ENCODE measurements around the gene RPS23. TPM values are rescaled to one million over a fixed set of nuclear protein-coding genes. Genes with fewer than 3 reads are reported as not detected.
A peak's percentile ranks its signal among the peaks of the same experiment; 100 is the strongest.

The RPS23 gene
- total RNA-seq, 2 experiments from 2014 or later, result 1,979 to 2,058 TPM

DNA sequence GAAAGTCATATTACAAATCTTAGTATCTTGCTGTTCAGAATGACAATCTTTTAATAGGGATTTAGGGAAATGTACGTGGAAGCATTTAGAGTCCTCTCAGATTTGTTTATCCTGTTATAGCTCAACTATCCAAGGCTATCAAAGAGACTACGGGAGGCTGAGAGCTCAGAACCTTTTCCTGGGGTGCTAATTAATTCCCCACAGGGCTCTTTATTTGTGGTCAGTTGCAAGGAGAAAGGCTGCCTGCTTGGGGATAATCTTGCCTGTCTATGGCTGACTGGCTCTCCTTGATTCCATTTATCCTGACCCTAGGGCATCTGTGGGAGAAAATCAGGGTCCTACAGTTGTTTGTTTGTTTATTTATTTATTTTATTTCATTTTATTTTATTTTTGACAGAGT lies 28.0 kb upstream of the RPS23 start:
- H3K36me3 Mint-ChIP-seq, result peaks cover 7% of the 10 kb centered on the region
- DNase-seq (no peak), ATAC-seq (ENCODE audit: low read depth) (no peak)
- no peak overlapping the region for H3K27ac Mint-ChIP-seq
- H3K4me1 Mint-ChIP-seq, result no peaks in the 10 kb centered on the region
- peaks cover 4% of the 10 kb centered on the region for H3K9me3 Mint-ChIP-seq
- POLR2A ChIA-PET, result no interaction called here
- H3K4me3 Mint-ChIP-seq, result no peak overlapping the region
- H3K27me3 Mint-ChIP-seq, result no peaks in the 10 kb centered on the region

DNA sequence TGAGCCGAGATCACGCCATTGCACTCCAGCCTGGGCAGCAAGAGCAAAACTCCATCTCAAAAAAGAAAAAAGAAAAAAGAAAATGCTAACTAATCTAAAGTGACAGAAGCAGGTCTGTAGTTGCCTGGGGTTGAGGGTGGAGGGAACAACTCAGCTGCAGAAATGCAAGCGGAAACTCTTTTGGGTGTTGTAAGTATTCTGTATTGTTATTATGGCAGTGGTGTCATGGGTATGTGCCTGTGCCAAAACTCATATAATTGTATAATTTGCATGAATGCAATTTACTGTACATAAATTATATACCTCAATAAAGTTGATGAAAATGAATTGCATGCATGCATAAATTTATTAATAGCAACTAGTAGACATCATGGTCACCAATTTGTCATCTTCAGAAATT lies 23.0 kb upstream of the RPS23 start:
- DNase-seq (no peak), ATAC-seq (ENCODE audit: low read depth) (no peak)
- Mint-ChIP-seq H3K27me3 (no peaks in the 10 kb centered on the region), H3K27ac (no peak overlapping the region), H3K4me1 (no peaks in the 10 kb centered on the region), H3K9me3 (no peaks in the 10 kb centered on the region), H3K4me3 (no peak overlapping the region), H3K36me3 (peaks cover 2% of the 10 kb centered on the region)
- POLR2A ChIA-PET, result no interaction called here

DNA sequence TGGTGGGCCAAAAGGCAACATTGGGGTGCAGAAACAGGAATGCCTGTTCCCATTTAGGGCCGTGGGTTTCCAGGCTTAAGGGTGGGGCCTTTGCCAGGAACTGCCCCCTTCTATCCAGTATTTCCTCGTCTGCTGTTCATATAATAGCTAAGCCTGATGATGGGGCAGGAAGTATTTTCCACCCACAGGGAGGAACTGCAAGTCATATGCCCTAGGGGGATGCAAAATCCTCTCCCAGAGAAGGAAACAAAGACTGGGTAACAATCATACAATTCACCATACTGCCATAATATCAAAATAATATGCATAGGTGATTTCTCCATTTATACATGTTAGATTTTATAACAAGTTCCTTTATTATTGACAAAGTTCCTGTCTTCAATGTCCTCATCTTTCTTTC lies 20.5 kb upstream of the RPS23 start:
- no peaks in the 10 kb centered on the region for H3K27me3 Mint-ChIP-seq
- H3K4me3 Mint-ChIP-seq, result no peak overlapping the region
- DNase-seq, result no peak
- ATAC-seq (ENCODE audit: low read depth), result no peak
- peaks cover 2% of the 10 kb centered on the region for H3K36me3 Mint-ChIP-seq
- POLR2A ChIA-PET, result no interaction called here
- H3K9me3 Mint-ChIP-seq, result no peaks in the 10 kb centered on the region
- H3K4me1 Mint-ChIP-seq, result no peaks in the 10 kb centered on the region
- no peak overlapping the region for H3K27ac Mint-ChIP-seq

DNA sequence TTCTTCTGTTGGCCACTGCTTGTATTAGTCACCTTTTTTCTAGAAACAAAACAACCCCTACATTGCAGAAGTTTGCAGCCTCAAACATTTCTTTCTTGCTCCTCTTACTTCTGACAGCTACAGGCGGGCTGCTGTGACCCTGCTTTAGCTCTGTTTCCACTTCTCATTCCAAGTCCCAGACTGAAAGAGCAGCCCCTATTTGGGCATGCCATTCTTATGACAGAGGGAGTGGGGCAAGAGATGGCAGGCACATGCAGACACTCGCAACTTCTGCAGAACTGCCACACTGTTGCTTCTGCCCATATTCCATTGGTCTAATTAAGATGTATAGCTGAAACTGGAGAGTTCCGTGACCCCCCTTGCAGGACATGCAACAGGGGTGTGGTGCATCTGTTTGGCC lies 19.6 kb upstream of the RPS23 start:
- Mint-ChIP-seq H3K9me3 (no peaks in the 10 kb centered on the region), H3K27me3 (no peaks in the 10 kb centered on the region), H3K36me3 (peaks cover 2% of the 10 kb centered on the region), H3K27ac (no peak overlapping the region), H3K4me1 (no peaks in the 10 kb centered on the region), H3K4me3 (no peak overlapping the region)
- no peak for ATAC-seq (ENCODE audit: low read depth)
- POLR2A ChIA-PET, result no interaction called here
- DNase-seq, result no peak

DNA sequence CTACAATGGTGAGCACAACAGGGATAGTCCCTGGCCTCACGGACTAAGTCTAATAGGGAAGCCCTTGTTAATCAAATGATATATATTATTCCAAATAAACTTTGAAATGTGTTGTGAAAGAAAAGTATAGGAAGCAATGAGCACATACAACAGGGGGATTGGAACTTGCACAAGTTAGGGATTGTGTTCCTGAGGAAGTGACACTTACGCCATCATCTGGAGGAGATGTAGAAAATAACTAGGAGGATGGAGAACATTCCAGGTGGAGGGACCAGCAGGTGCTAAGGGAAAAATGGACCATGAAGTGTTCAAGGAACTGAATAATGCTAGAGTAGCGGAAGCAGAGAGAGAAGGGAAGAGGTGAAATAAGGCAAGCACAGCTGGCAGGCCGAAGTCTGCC lies 18.8 kb upstream of the RPS23 start:
- Mint-ChIP-seq H3K27ac (no peak overlapping the region), H3K36me3 (peaks cover 2% of the 10 kb centered on the region), H3K9me3 (no peaks in the 10 kb centered on the region), H3K4me3 (no peak overlapping the region), H3K27me3 (no peaks in the 10 kb centered on the region), H3K4me1 (no peaks in the 10 kb centered on the region)
- no peak for DNase-seq
- ATAC-seq (ENCODE audit: low read depth), result no peak
- POLR2A ChIA-PET, result no interaction called here

DNA sequence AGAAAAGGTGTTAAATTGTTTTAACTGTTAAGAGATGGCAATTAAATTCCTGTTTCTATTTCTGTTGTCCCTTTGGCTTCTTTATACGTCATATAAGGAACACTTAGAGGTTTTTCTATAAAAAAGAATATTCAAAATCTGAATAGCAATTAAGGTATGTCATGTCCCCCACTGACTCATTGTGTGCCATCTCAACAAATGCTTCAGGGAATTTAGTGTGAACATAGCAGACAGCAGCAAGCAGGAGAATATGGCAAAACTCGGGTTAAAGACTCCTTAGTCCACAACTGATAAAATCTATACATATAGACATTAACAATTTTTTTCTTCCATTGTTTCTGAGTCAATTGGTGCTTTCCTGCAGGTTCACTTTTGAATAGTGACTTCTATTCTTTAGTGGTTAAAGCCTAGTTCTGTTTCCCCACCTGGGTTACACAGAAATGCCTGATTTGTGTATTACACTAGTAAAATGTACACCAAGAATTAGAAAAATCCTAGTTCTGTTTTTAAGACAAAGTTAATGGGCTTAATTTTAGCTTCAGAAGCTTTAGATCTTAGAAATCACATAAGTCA lies 17.9 kb upstream of the RPS23 start:
- POLR2A ChIA-PET, result no interaction called here
- Mint-ChIP-seq H3K4me1 (no peaks in the 10 kb centered on the region), H3K9me3 (no peaks in the 10 kb centered on the region), H3K27me3 (no peaks in the 10 kb centered on the region), H3K4me3 (no peak overlapping the region), H3K36me3 (peaks cover 2% of the 10 kb centered on the region), H3K27ac (no peak overlapping the region)
- DNase-seq (no peak), ATAC-seq (ENCODE audit: low read depth) (no peak)

DNA sequence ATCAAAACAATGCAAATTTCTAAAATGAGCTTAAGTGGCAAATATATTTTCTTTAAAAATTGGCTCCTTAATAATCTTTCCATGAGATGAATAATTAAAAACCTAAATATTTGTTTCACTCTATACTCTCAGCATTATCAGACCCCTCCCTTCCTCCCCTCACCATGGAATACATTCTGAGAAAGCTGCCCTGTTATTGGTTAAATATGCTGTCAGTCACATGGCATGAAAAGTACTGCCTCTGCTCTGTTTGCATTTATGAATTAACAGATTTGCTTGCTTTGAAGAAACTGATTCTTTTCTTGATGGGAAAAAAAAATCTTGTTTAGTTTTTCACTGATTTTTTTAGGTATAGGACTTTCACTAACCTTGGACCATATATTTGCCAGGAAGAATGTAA lies 17.0 kb upstream of the RPS23 start:
- H3K36me3 Mint-ChIP-seq, result peaks cover 2% of the 10 kb centered on the region
- ATAC-seq (ENCODE audit: low read depth), result no peak
- no peaks in the 10 kb centered on the region for H3K4me1 Mint-ChIP-seq
- no peak overlapping the region for H3K27ac Mint-ChIP-seq
- POLR2A ChIA-PET, result interaction anchor here (1.2 kb wide), 1 partner anchor 9 kb away, joined by 3 read pairs; no protein-coding TSS in a partner anchor
- no peaks in the 10 kb centered on the region for H3K27me3 Mint-ChIP-seq
- DNase-seq, result no peak
- H3K9me3 Mint-ChIP-seq, result no peaks in the 10 kb centered on the region
- H3K4me3 Mint-ChIP-seq, result no peak overlapping the region

DNA sequence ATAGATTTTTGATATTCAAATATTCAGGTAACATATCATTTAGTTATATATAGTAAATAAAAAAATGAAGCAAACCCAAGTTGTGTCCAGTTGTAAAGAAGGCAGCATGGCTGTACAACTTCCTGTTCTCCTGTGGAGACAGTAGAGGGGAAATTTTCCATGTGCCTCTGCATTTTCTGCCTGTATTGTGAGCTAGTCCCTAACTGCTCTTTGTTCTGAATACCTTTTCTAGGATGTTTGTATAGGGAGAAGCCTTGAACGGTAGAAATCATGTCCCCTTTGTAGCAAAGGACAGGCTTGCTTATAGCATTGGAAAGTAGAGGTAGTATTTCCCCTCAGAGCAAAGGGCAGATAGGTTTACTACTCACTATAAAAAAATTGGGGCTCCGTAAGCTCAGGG lies 13.3 kb upstream of the RPS23 start:
- DNase-seq, result no peak
- Mint-ChIP-seq H3K4me1 (no peaks in the 10 kb centered on the region), H3K27ac (no peak overlapping the region), H3K27me3 (no peaks in the 10 kb centered on the region), H3K36me3 (no peaks in the 10 kb centered on the region), H3K9me3 (no peaks in the 10 kb centered on the region), H3K4me3 (no peak overlapping the region)
- no peak for ATAC-seq (ENCODE audit: low read depth)
- POLR2A ChIA-PET, result no interaction called here

DNA sequence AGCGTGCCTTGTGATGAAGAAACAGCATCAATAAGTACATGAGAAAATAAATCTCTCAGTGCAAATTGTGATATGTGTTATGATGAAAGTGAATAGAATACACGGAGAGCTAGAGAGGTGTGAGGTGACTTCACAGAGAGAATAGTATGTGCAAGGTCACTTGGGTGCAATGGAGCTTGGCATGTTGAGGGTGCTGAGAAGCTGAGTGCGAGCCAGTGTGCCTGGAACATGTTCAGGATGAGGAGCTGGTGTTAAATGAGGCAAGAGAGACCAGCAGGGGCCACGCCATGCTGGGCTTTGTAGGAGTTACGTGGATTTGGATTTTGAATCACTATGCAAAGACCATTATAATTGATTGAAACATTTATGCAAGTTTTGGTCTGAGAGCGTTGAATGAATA lies 12.8 kb upstream of the RPS23 start:
- POLR2A ChIA-PET, result no interaction called here
- H3K27ac Mint-ChIP-seq, result no peak overlapping the region
- no peaks in the 10 kb centered on the region for H3K9me3 Mint-ChIP-seq
- no peak overlapping the region for H3K4me3 Mint-ChIP-seq
- DNase-seq (no peak), ATAC-seq (ENCODE audit: low read depth) (no peak)
- no peaks in the 10 kb centered on the region for H3K4me1 Mint-ChIP-seq
- no peaks in the 10 kb centered on the region for H3K36me3 Mint-ChIP-seq
- H3K27me3 Mint-ChIP-seq, result no peaks in the 10 kb centered on the region

DNA sequence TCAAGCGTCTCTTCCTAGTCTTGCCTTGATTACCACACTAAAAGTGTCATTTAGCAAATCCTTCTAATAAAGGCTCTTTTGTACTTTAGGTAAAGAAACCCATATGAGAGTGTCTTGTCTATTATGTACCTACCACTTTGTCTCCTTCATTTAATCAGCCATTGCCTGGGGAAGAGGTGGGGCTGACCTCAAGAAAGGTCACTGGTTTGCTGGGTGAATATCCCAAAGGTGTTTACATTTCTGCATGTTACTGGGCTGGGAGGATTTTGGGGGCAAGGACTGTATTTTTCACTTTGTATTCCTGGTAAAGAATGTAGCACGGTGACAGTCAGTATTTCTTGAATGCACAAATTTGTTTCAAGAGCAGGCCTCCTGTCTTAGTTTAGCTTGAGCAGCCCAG lies 11.9 kb upstream of the RPS23 start:
- Mint-ChIP-seq H3K27ac (no peak overlapping the region), H3K4me1 (peaks cover 2% of the 10 kb centered on the region)

DNA sequence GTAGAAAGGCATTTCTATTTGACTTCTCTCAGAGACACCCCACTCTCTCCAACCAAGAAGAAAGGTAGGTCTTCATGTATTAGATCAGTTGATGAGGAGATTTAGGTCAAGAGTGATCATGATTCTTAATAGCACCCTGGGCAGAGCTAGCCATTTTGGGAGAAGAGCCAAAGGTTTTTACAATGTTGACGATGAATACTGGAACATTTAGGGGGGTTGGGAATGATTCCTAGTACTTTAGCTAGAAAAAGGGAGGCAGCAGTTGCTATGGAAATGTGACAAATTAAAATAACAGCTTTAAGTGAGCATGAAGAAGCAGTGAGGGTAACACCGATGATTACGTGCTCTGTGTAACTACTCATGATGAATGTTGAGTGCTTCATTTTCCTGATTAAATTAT lies 9.5 kb upstream of the RPS23 start:
- H3K36me3 Mint-ChIP-seq, result no peaks in the 10 kb centered on the region
- H3K9me3 Mint-ChIP-seq, result no peaks in the 10 kb centered on the region
- POLR2A ChIA-PET, result interaction anchor here (0.7 to 1.6 kb wide), 2 partner anchors 9 to 58 kb away, joined by 3 read pairs; partner anchors contain the start of gene RPS23
- ATAC-seq (ENCODE audit: low read depth) (no peak), DNase-seq (no peak)
- no peaks in the 10 kb centered on the region for H3K27me3 Mint-ChIP-seq
- no peak overlapping the region for H3K4me3 Mint-ChIP-seq
- no peak overlapping the region for H3K27ac Mint-ChIP-seq
- peaks cover 3% of the 10 kb centered on the region for H3K4me1 Mint-ChIP-seq

More for the DNA sequence above, 11.9 kb upstream of the RPS23 start:
- H3K36me3 Mint-ChIP-seq, result no peaks in the 10 kb centered on the region
- no peaks in the 10 kb centered on the region for H3K9me3 Mint-ChIP-seq
- DNase-seq (no peak), ATAC-seq (ENCODE audit: low read depth) (no peak)
- POLR2A ChIA-PET, result no interaction called here
- H3K27me3 Mint-ChIP-seq, result no peaks in the 10 kb centered on the region
- H3K4me3 Mint-ChIP-seq, result no peak overlapping the region

DNA sequence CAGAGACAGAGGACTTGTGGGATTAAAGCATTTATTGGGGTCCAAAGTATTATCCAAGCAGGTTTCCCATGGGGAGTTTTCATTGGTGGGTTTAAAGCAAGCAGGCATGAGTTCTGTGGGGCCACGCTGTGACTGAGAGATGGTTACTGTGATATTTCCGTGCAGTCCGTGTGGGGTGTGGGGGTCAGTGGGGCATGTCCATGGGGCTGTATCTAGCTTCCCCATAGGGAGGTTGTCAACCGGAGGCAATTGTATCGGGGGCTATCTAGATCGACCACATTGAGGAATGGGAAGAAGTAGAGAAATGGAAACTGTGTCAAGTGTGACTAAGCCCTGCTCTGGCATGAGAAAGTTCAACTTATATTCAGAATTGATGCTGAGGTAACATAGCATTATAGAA lies 7.1 kb upstream of the RPS23 start:
- Mint-ChIP-seq H3K36me3 (no peaks in the 10 kb centered on the region), H3K27ac (no peak overlapping the region), H3K4me1 (peaks cover 10% of the 10 kb centered on the region), H3K9me3 (no peaks in the 10 kb centered on the region), H3K4me3 (no peak overlapping the region), H3K27me3 (no peaks in the 10 kb centered on the region)
- ATAC-seq (ENCODE audit: low read depth) (no peak), DNase-seq (no peak)
- POLR2A ChIA-PET, result no interaction called here

DNA sequence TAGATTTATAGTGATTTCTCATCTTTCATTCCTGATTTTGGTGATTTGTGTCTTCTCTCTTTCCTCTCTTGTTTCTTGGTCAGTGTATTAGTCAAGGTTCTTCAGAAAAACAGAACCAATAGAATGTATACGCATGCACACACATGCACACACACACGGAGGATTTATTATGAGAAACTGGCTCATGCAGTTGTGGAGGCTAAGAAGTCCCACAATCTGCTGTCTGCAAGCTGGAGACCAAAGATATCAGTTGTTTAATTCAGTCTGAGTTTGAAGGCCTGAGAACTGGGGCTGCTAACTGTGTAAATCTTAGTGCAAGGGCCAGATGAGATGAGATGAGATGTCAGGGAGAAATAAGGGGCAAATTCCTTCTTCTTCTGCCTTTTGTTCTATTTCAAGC lies 5.7 kb upstream of the RPS23 start:
- ATAC-seq (ENCODE audit: low read depth) (no peak), DNase-seq (no peak)
- POLR2A ChIA-PET, result no interaction called here
- H3K36me3 Mint-ChIP-seq, result peaks cover 3% of the 10 kb centered on the region
- no peak overlapping the region for H3K4me3 Mint-ChIP-seq
- peaks cover 21% of the 10 kb centered on the region for H3K4me1 Mint-ChIP-seq
- no peaks in the 10 kb centered on the region for H3K27me3 Mint-ChIP-seq
- H3K9me3 Mint-ChIP-seq, result no peaks in the 10 kb centered on the region
- H3K27ac Mint-ChIP-seq, result no peak overlapping the region

DNA sequence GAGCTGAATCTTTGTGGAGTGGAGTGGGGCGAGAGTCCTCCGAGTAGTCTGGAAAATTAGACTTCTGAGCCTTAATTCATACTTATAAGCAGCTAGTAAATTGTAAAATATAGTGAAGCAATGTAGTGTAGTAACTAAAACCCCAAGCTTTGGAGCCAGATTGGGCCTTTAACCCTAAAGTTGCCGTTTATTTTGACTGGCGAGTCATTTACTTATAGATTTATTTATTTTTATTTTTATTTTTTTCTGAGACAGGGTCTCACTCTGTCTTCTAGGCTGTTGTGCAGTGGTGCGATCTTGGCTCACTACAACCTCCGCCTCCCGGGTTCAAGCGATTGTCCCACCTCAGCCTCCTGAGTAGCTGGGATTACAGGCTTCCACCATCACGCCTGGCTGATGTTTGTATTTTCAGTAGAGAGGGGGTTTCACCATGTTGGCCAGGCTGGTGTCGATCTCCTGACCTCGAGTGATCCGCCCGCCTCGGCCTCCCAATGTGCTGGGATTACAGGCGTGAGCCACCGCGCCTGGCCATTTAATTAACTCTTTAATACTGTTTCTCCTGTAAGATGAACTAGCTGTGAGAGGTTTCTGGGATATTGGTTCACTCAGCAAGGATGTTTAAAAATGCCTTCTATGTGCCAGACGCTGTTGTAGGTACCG lies 687 bp upstream of the RPS23 start:
- POLR2A ChIA-PET, result interaction anchor here (0.7 to 2.5 kb wide), 10 partner anchors 9 to 977 kb away, joined by 3 to 13 read pairs (median 4); partner anchors contain the start of genes ATG10, SSBP2 and XRCC4
- no peaks in the 10 kb centered on the region for H3K9me3 Mint-ChIP-seq
- DNase-seq, result no peak
- no peak for ATAC-seq (ENCODE audit: low read depth)
- H3K4me1 Mint-ChIP-seq, result peaks cover 31% of the 10 kb centered on the region
- peak overlapping the region; percentile 96 for H3K27ac Mint-ChIP-seq
- no peaks in the 10 kb centered on the region for H3K27me3 Mint-ChIP-seq
- H3K36me3 Mint-ChIP-seq, result peaks cover 21% of the 10 kb centered on the region
- H3K4me3 Mint-ChIP-seq, result peak overlapping the region; percentile 88
